ENCODE data around the gene MRPS2.
"Not testable (repeated sequence)": the region's sequence is repeated elsewhere in the genome, so short reads cannot be mapped to it uniquely, and the experiment has no call there.

Gene MRPS2

GRCh38 chr9:135528842-135529435 is 28.5 kb downstream of the MRPS2 start:
- not testable (repeated sequence) for H3K4me3 ChIP-seq (ENCODE audit: low read length)

DNA sequence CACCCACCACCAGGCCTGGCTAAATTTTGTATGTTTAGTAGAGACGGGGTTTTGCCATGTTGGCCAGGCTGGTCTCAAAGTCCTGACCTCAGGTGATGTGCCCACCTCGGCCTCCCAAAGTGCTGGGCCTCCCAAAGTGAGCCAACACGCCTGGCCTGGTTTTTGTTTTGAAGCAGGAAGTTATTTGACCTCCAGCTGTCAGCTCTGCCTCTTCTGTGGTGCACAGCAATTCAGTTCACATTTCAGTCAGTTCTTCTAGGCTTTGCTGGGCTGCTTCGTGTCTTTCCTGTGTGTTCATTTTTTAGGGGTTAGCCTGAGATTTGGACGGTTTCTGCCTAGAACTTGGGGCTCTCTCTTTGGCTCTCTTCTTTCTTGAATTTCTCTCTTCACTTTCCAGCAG is 29.7 kb downstream of the MRPS2 start:
- Histone ChIP-seq H3K27me3 (ENCODE audit: insufficient read depth, low read length) (peaks cover 14% of the 10 kb centered on the region), H3K9me3 (ENCODE audit: low read length) (no peaks in the 10 kb centered on the region)

More at GRCh38 chr9:135528842-135529435, 28.5 kb downstream of the MRPS2 start:
- not testable (repeated sequence) for H2AFZ ChIP-seq (ENCODE audit: low read depth, low read length); H3K4me1 ChIP-seq (ENCODE audit: insufficient read depth, low read length); H3K9me3 ChIP-seq (ENCODE audit: low read length); H3K27me3 ChIP-seq (ENCODE audit: insufficient read depth, low read length); H3K36me3 ChIP-seq (ENCODE audit: insufficient read depth, low read length)

GRCh38 chr9:135531096-135531495 is 30.6 kb downstream of the MRPS2 start:
- no peaks in the 10 kb centered on the region for H3K9me3 ChIP-seq (ENCODE audit: low read length)
- no peak overlapping the region for H2AFZ ChIP-seq (ENCODE audit: low read depth, low read length)
- no peaks in the 10 kb centered on the region for H3K4me1 ChIP-seq (ENCODE audit: insufficient read depth, low read length)
- H3K36me3 ChIP-seq (ENCODE audit: insufficient read depth, low read length) = no peaks in the 10 kb centered on the region
- peaks cover 14% of the 10 kb centered on the region for H3K27me3 ChIP-seq (ENCODE audit: insufficient read depth, low read length)
- H3K4me3 ChIP-seq (ENCODE audit: low read length) = no peak overlapping the region

More for the DNA sequence above, 29.7 kb downstream of the MRPS2 start:
- Histone ChIP-seq H3K36me3 (ENCODE audit: insufficient read depth, low read length) (no peaks in the 10 kb centered on the region), H3K4me3 (ENCODE audit: low read length) (no peak overlapping the region), H3K4me1 (ENCODE audit: insufficient read depth, low read length) (no peaks in the 10 kb centered on the region), H2AFZ (ENCODE audit: low read depth, low read length) (no peak overlapping the region)

DNA sequence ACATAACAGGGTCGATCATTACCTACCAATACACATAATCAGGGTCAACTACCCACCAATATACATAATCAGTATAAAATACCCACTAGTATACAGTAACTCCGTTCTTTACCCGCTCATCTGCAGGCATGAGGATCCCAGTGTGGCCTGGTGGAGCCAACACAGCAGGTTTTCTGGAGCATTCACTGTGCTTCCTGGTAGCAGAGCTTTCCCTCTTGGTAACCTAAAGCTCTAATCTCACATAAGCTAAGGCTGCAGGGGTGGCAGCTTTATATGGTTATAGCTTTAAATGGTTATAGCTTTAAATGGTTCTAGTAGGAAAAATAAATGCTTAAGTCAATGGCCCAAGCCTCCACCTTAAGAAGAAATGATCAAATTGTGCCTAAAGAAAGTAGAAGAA is 32.6 kb downstream of the MRPS2 start:
- H3K27me3 ChIP-seq (ENCODE audit: insufficient read depth, low read length) = peaks cover 14% of the 10 kb centered on the region
- no peaks in the 10 kb centered on the region for H3K4me1 ChIP-seq (ENCODE audit: insufficient read depth, low read length)
- H3K9me3 ChIP-seq (ENCODE audit: low read length) = no peaks in the 10 kb centered on the region
- no peaks in the 10 kb centered on the region for H3K36me3 ChIP-seq (ENCODE audit: insufficient read depth, low read length)
- no peak overlapping the region for H3K4me3 ChIP-seq (ENCODE audit: low read length)
- no peak overlapping the region for H2AFZ ChIP-seq (ENCODE audit: low read depth, low read length)

- H2AFZ ChIP-seq (ENCODE audit: low read depth, low read length) = no peak overlapping the region
- H3K4me1 ChIP-seq (ENCODE audit: insufficient read depth, low read length) = no peaks in the 10 kb centered on the region
- no peaks in the 10 kb centered on the region for H3K36me3 ChIP-seq (ENCODE audit: insufficient read depth, low read length)
- no peaks in the 10 kb centered on the region for H3K9me3 ChIP-seq (ENCODE audit: low read length)
- no peak overlapping the region for H3K4me3 ChIP-seq (ENCODE audit: low read length)
- peaks cover 14% of the 10 kb centered on the region for H3K27me3 ChIP-seq (ENCODE audit: insufficient read depth, low read length)
These were observed 33.2 kb downstream of the MRPS2 start for GRCh38 chr9:135533674-135534073.

GRCh38 chr9:135534192-135534711 is 33.8 kb downstream of the MRPS2 start:
- not testable (repeated sequence) for H3K9me3 ChIP-seq (ENCODE audit: low read length); H3K4me1 ChIP-seq (ENCODE audit: insufficient read depth, low read length); H3K36me3 ChIP-seq (ENCODE audit: insufficient read depth, low read length); H2AFZ ChIP-seq (ENCODE audit: low read depth, low read length); H3K4me3 ChIP-seq (ENCODE audit: low read length)
- H3K27me3 ChIP-seq (ENCODE audit: insufficient read depth, low read length) = peaks cover 14% of the 10 kb centered on the region

GRCh38 chr9:135534826-135535225 is 34.3 kb downstream of the MRPS2 start:
- not testable (repeated sequence) for H3K4me3 ChIP-seq (ENCODE audit: low read length); H3K9me3 ChIP-seq (ENCODE audit: low read length); H3K4me1 ChIP-seq (ENCODE audit: insufficient read depth, low read length); H3K36me3 ChIP-seq (ENCODE audit: insufficient read depth, low read length); H2AFZ ChIP-seq (ENCODE audit: low read depth, low read length)
- H3K27me3 ChIP-seq (ENCODE audit: insufficient read depth, low read length) = peaks cover 14% of the 10 kb centered on the region

DNA sequence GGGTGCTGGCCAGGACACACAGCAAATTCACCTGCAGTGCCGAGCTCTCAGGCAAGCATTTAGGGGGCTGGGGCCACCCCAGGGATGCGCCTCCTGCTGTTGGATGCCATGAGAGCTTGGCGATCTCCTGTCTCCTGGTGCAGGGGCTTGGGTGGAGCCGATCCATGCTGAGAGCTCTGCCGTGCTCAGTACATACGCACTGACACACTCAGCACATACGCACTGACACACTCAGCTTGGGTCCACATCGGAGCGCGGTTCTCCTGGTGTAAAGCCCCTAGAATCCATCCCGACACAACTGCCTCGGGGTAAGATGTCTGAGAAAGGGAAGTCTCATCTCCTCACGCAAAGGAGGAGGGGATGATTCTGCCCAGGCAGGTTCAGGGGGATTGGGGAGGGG is 35.1 kb downstream of the MRPS2 start:
- not testable (repeated sequence) for H3K9me3 ChIP-seq (ENCODE audit: low read length); H3K4me3 ChIP-seq (ENCODE audit: low read length); H2AFZ ChIP-seq (ENCODE audit: low read depth, low read length); H3K36me3 ChIP-seq (ENCODE audit: insufficient read depth, low read length); H3K4me1 ChIP-seq (ENCODE audit: insufficient read depth, low read length)
- H3K27me3 ChIP-seq (ENCODE audit: insufficient read depth, low read length) = peaks cover 14% of the 10 kb centered on the region

DNA sequence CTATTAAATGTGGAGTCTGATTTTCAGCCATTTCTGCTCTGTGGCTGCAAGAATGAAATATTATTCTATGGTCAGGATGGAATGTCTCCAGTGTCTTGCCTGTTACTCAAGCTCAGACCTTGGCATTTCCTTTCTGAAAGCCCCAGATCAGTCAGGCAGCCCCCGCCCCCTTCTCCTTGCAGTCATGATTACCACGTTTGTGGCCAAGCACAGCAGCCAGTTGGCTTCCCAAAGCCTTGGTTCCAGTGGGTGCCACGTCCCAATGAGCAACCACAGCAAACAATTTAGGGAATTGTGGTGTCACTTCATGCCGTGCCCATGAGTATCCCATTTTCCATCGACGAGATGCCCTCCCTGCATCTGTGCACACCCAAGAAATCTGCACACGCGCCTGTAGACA is 35.7 kb downstream of the MRPS2 start:
- H3K36me3 ChIP-seq (ENCODE audit: insufficient read depth, low read length) = no peaks in the 10 kb centered on the region
- H2AFZ ChIP-seq (ENCODE audit: low read depth, low read length) = no peak overlapping the region
- H3K9me3 ChIP-seq (ENCODE audit: low read length) = no peaks in the 10 kb centered on the region
- H3K4me1 ChIP-seq (ENCODE audit: insufficient read depth, low read length) = no peaks in the 10 kb centered on the region
- no peak overlapping the region for H3K4me3 ChIP-seq (ENCODE audit: low read length)
- H3K27me3 ChIP-seq (ENCODE audit: insufficient read depth, low read length) = peaks cover 14% of the 10 kb centered on the region

- H3K27me3 ChIP-seq (ENCODE audit: insufficient read depth, low read length) = peaks cover 13% of the 10 kb centered on the region
- H3K4me1 ChIP-seq (ENCODE audit: insufficient read depth, low read length); H3K36me3 ChIP-seq (ENCODE audit: insufficient read depth, low read length); H2AFZ ChIP-seq (ENCODE audit: low read depth, low read length); H3K4me3 ChIP-seq (ENCODE audit: low read length); H3K9me3 ChIP-seq (ENCODE audit: low read length): not testable (repeated sequence)
These were observed 42.9 kb downstream of the MRPS2 start for GRCh38 chr9:135543262-135543894.

- H3K36me3 ChIP-seq (ENCODE audit: insufficient read depth, low read length) = no peaks in the 10 kb centered on the region
- H3K4me3 ChIP-seq (ENCODE audit: low read length) = no peak overlapping the region
- H3K9me3 ChIP-seq (ENCODE audit: low read length) = no peaks in the 10 kb centered on the region
- H3K4me1 ChIP-seq (ENCODE audit: insufficient read depth, low read length) = no peaks in the 10 kb centered on the region
- no peak overlapping the region for H2AFZ ChIP-seq (ENCODE audit: low read depth, low read length)
- H3K27me3 ChIP-seq (ENCODE audit: insufficient read depth, low read length) = peaks cover 15% of the 10 kb centered on the region
These were observed 44.6 kb downstream of the MRPS2 start for GRCh38 chr9:135544981-135545635.

- not testable (repeated sequence) for H3K36me3 ChIP-seq (ENCODE audit: insufficient read depth, low read length); H3K4me1 ChIP-seq (ENCODE audit: insufficient read depth, low read length); H3K9me3 ChIP-seq (ENCODE audit: low read length); H2AFZ ChIP-seq (ENCODE audit: low read depth, low read length); H3K4me3 ChIP-seq (ENCODE audit: low read length)
- H3K27me3 ChIP-seq (ENCODE audit: insufficient read depth, low read length) = peaks cover 19% of the 10 kb centered on the region
These were observed 45.2 kb downstream of the MRPS2 start, which contains the start of gene OBP2A for GRCh38 chr9:135545646-135546176. Gene OBP2A, plus strand, starts transcription at chr9:135546126. Its CDS starts 55 bp downstream, at chr9:135546181.

Measured in neuron (in vitro differentiated cells).